Ishikawa (cell line): ENCODE measurements around the gene PRPF18.

ENCODE experiments used
- CEBPB ChIP-seq: IDR thresholded peaks from 2 replicates; pipeline ENCODE4 v1.6.1; 2012
- CREB1 ChIP-seq: IDR thresholded peaks from 2 replicates; pipeline ENCODE4 v1.6.1; 2012; ENCODE audit warnings: low read depth
- EGR1 ChIP-seq: IDR thresholded peaks from 2 replicates; pipeline ENCODE4 v1.6.1; 2012
- EP300 ChIP-seq: IDR thresholded peaks from 2 replicates; pipeline ENCODE4 v1.6.1; 2012; ENCODE audit warnings: borderline replicate concordance
- FOXM1 ChIP-seq: IDR thresholded peaks from 2 replicates; pipeline ENCODE4 v1.6.1; 2012; ENCODE audit warnings: low read depth, borderline replicate concordance
- NFIC ChIP-seq: IDR thresholded peaks from 2 replicates; pipeline ENCODE4 v1.6.1; 2012
- RAD21 ChIP-seq: IDR thresholded peaks from 2 replicates; pipeline ENCODE4 v1.6.1; 2012; ENCODE audit warnings: low read depth
- TAF1 ChIP-seq: IDR thresholded peaks from 2 replicates; pipeline ENCODE4 v1.6.1; 2012; ENCODE audit warnings: low read depth, mild to moderate bottlenecking
- TCF12 ChIP-seq: IDR thresholded peaks from 2 replicates; pipeline ENCODE4 v1.6.1; 2012; ENCODE audit warnings: low read depth
- TEAD4 ChIP-seq: IDR thresholded peaks from 2 replicates; pipeline ENCODE4 v1.6.1; 2012
- YY1 ChIP-seq: IDR thresholded peaks from 2 replicates; pipeline ENCODE4 v1.6.1; 2012; ENCODE audit warnings: low read depth
- ZBTB7A ChIP-seq: IDR thresholded peaks from 2 replicates; pipeline ENCODE4 v1.6.1; 2012; ENCODE audit warnings: low read depth
- TF ChIP-seq, protein P1 (sequence below): IDR thresholded peaks from 2 replicates; pipeline ENCODE4 v1.6.1; 2012
- TF ChIP-seq, protein P2 (sequence below): IDR thresholded peaks from 2 replicates; pipeline ENCODE4 v1.6.1; 2012; ENCODE audit warnings: low read depth, mild to moderate bottlenecking
- TF ChIP-seq, protein P3 (sequence below): IDR thresholded peaks from 2 replicates; pipeline ENCODE4 v1.6.1; 2012

Gene PRPF18

DNA sequence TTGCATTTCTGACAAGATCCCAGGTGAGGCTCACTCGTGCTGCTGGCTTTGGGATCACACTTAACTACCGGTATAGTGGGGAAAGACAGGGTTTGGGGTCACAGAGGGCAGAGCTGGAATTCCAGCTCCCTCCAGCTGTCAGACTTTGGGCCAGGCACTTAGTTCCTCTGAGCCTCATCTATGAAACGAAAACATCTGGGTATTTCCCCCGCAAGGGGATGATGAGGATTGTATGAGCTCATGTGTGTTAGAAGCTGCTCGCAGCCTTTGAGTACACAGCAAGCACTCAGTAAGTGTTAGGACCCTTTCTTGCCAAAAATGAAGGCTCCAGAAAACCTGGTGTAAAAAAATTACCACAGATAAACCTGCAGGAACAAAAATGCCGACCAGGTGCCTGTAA is 66.1 kb downstream of the PRPF18 start:
- no peak for TF ChIP-seq NFIC
- no peak for TF ChIP-seq TEAD4
- TF ChIP-seq CREB1, result no peak
- no peak for TF ChIP-seq EP300
- TF ChIP-seq ZBTB7A, result no peak
- TF ChIP-seq, protein P1, sequence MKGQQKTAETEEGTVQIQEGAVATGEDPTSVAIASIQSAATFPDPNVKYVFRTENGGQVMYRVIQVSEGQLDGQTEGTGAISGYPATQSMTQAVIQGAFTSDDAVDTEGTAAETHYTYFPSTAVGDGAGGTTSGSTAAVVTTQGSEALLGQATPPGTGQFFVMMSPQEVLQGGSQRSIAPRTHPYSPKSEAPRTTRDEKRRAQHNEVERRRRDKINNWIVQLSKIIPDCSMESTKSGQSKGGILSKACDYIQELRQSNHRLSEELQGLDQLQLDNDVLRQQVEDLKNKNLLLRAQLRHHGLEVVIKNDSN, result no peak
- TF ChIP-seq FOXM1, result no peak
- no peak for TF ChIP-seq TCF12
- no peak for TF ChIP-seq EGR1
- no peak for TF ChIP-seq RAD21
- TF ChIP-seq, protein P2, sequence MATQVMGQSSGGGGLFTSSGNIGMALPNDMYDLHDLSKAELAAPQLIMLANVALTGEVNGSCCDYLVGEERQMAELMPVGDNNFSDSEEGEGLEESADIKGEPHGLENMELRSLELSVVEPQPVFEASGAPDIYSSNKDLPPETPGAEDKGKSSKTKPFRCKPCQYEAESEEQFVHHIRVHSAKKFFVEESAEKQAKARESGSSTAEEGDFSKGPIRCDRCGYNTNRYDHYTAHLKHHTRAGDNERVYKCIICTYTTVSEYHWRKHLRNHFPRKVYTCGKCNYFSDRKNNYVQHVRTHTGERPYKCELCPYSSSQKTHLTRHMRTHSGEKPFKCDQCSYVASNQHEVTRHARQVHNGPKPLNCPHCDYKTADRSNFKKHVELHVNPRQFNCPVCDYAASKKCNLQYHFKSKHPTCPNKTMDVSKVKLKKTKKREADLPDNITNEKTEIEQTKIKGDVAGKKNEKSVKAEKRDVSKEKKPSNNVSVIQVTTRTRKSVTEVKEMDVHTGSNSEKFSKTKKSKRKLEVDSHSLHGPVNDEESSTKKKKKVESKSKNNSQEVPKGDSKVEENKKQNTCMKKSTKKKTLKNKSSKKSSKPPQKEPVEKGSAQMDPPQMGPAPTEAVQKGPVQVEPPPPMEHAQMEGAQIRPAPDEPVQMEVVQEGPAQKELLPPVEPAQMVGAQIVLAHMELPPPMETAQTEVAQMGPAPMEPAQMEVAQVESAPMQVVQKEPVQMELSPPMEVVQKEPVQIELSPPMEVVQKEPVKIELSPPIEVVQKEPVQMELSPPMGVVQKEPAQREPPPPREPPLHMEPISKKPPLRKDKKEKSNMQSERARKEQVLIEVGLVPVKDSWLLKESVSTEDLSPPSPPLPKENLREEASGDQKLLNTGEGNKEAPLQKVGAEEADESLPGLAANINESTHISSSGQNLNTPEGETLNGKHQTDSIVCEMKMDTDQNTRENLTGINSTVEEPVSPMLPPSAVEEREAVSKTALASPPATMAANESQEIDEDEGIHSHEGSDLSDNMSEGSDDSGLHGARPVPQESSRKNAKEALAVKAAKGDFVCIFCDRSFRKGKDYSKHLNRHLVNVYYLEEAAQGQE, result no peak
- TF ChIP-seq, protein P3, sequence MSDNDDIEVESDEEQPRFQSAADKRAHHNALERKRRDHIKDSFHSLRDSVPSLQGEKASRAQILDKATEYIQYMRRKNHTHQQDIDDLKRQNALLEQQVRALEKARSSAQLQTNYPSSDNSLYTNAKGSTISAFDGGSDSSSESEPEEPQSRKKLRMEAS, result no peak
- TF ChIP-seq YY1, result no peak
- TF ChIP-seq CEBPB, result no peak
- TF ChIP-seq TAF1, result no peak

DNA sequence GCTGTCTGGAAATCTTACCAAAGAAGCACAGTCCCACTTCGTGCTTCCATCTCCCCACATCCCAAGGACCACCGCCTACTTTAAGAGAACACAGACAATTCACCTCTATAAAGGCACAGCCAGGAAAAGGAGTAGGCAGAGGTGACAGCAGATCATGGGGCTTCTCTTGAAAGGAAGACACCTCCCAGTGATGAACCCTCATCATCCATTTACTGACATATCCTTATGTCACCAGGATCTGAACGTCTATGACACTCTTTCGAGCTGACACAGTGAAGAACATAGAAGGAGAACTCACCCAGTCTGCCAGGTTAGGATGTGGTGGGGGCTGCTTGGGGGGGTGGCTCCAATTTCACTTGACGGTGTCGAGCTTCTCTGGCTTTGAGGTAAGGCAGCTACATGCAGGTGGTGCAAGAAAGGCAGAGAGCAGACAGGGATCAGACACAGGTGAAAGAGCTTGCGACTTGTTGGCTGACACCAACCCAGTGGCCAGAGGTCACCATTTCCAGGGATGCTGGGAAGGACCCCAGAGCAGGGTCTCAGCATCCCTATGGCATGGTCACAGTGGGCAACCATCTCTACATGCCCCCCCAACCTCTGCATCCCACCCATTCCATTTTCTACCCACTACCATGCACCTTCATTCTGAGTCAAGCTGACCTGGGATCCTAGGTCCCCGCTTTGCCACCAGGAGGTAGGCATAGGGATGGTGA is 67.5 kb downstream of the PRPF18 start:
- TF ChIP-seq CEBPB, result no peak
- no peak for TF ChIP-seq EP300
- TF ChIP-seq, protein P1, result no peak
- no peak for TF ChIP-seq CREB1
- TF ChIP-seq TCF12, result no peak
- TF ChIP-seq ZBTB7A, result no peak
- no peak for TF ChIP-seq TAF1
- TF ChIP-seq YY1, result no peak
- TF ChIP-seq, protein P3, result no peak

DNA sequence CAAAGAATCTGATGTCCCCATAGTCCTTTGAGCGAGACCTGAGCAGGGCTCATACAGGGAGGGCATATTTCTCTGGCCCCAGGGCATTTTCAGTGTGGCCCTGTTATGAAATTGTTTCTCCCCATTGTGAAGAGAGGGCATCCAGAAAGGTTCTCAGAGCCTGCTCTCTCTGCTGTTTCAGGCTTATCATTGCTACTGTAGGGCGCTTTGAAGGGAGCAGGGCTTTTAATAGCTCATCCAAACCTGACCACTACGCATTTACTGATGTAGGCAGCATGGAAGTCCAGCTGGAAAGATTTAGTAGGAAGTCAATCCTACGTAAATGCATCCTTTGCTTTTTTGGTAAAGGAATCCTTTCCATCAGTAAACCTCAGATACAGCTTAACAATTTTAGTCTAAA is 68.1 kb downstream of the PRPF18 start:
- no peak for TF ChIP-seq NFIC
- no peak for TF ChIP-seq YY1
- TF ChIP-seq ZBTB7A, result no peak
- no peak for TF ChIP-seq FOXM1
- no peak for TF ChIP-seq TEAD4
- no peak for TF ChIP-seq TCF12
- no peak for TF ChIP-seq CEBPB
- no peak for TF ChIP-seq EGR1
- TF ChIP-seq RAD21, result no peak
- TF ChIP-seq, protein P2, result no peak
- TF ChIP-seq, protein P3, result no peak
- no peak for TF ChIP-seq CREB1
- no peak for TF ChIP-seq TAF1

DNA sequence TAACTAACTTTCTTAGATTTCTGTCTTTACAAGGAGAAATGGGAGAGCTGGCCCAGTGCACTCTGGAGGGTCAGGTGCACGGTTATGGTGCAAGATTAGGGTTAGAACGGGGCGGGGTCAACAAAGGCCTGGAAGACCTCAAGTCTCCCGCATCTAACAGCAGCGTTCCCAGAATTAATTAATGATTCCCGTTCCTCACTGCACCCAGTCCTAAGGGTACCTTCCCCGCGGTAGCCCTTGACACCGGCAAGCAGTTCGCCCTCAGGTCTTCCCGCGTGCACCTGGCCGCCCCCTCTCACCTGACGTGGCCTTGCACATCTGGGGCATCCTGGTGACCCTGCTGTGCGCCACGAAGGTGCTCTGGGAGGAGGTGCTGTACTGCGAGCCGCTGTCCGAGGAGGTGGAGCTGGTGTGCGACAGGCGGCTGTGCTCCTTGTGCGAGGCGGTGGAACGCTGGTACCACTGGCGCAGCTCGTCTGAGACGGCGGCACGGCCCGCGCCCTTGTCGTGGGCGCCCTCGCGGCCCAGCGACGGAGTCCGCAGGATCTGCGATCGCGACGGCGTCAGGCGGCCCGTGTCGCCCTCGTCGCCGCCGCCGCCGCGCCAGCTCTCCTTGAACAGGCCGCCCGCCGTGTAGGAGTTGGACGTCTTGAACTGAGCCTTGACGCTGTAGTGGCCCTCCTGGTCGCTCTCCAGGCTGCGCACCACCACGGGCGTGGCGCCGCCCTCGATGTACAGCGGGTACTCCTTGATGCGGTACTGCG is 69.8 kb downstream of the PRPF18 start:
- TF ChIP-seq CREB1 (no peak), ZBTB7A (no peak), CEBPB (no peak), FOXM1 (no peak), YY1 (no peak), EGR1 (no peak), RAD21 (no peak), TAF1 (no peak), TEAD4 (no peak), NFIC (no peak), TCF12 (no peak)
- TF ChIP-seq, protein P3, result no peak
- TF ChIP-seq, protein P2, result no peak
- TF ChIP-seq, protein P1, result no peak
